H1 (cell line): ENCODE measurements around the gene SPR. TPM values are rescaled to one million over a fixed set of nuclear protein-coding genes. Genes with fewer than 3 reads are reported as not detected.

Source experiments
- CTCF ChIA-PET: fragments of 300-600 bp; sonication (Branson Sonifier 250); formaldehyde crosslinking; loops from one replicate; lab custom pipeline; 2021; ENCODE audit not compliant: partially characterized antibody; lab: Charles Lee
- POLR2A ChIA-PET: fragments of 300-600 bp; sonication (Branson Sonifier 250); formaldehyde crosslinking; loops from one replicate; lab custom pipeline; 2021; ENCODE audit warnings: inconsistent platforms; ENCODE audit not compliant: partially characterized antibody; lab: Charles Lee
- DNase-seq, 2 experiments: peaks; one replicate each; pipeline versions ENCODE4 v3.0.0 to v3.0.0-alpha.2; 2010 to 2022; ENCODE audit warnings: low spot score in 2 of 2, low read depth in 1 of 2, mixed read lengths in 1 of 2
- FAIRE-seq: peaks from 2 replicates; lab custom pipeline; 2011; peaks lifted over from hg19 to GRCh38; lab: Jason Lieb, UNC
- H2AFZ ChIP-seq: 2 replicates; pipeline ENCODE4 v1.8.1; 2012; ENCODE audit warnings: low read length, inconsistent platforms
- H2AK5ac ChIP-seq: 2 replicates; pipeline ENCODE4 v1.6.1; 2013; ENCODE audit warnings: low read depth, low read length
- H2BK120ac ChIP-seq: replicated peaks from 2 replicates; pipeline ENCODE3; 2013; ENCODE audit warnings: low read depth, low read length, inconsistent platforms
- H2BK12ac ChIP-seq: 2 replicates; pipeline ENCODE4 v1.6.1; 2013; ENCODE audit warnings: low read depth, low read length
- H2BK15ac ChIP-seq: 2 replicates; pipeline ENCODE4 v1.6.1; 2013; ENCODE audit warnings: low read length
- H2BK20ac ChIP-seq: 2 replicates; pipeline ENCODE4 v1.6.1; 2013; ENCODE audit warnings: low read length
- H2BK5ac ChIP-seq: 2 replicates; pipeline ENCODE4 v1.6.1; 2013; ENCODE audit warnings: low read depth, low read length
- H3K14ac ChIP-seq: 2 replicates; pipeline ENCODE4 v1.6.1; 2013; ENCODE audit warnings: inconsistent platforms; ENCODE audit not compliant: insufficient read length
- H3K18ac ChIP-seq: 2 replicates; pipeline ENCODE4 v1.6.1; 2013; ENCODE audit warnings: low read length; ENCODE audit errors: extremely low read depth
- H3K23ac ChIP-seq: 2 replicates; pipeline ENCODE4 v1.6.1; 2013; ENCODE audit warnings: inconsistent platforms; ENCODE audit not compliant: insufficient read length
- H3K23me2 ChIP-seq: 2 replicates; pipeline ENCODE4 v1.6.1; 2013; ENCODE audit warnings: low read depth, low read length
- H3K27ac ChIP-seq: 2 replicates; pipeline ENCODE4 v1.6.1; 2011; ENCODE audit warnings: low read depth, low read length, inconsistent platforms
- H3K27me3 ChIP-seq, 4 experiments: replicated peaks in 1 of 4; 1 replicate in 1 of 4; 2 replicates in 3 of 4; pipeline versions ENCODE4 v1.6.1 to v1.8.1; 2011 to 2013; ENCODE audit warnings: low read length in 3 of 4, mild to moderate bottlenecking in 3 of 4, inconsistent platforms in 2 of 4, mixed read lengths in 2 of 4, moderate library complexity in 1 of 4; ENCODE audit not compliant: control insufficient read depth in 3 of 4, insufficient read depth in 3 of 4; ENCODE audit errors: extremely low read depth in 1 of 4
- H3K36me3 ChIP-seq, 4 experiments: 2 replicates each; pipeline versions ENCODE4 v1.6.1 to v1.8.1; 2011 to 2013; ENCODE audit warnings: mild to moderate bottlenecking in 4 of 4, low read length in 3 of 4, moderate library complexity in 2 of 4, control low read depth in 1 of 4, inconsistent platforms in 1 of 4; ENCODE audit not compliant: insufficient read depth in 4 of 4, control insufficient read depth in 2 of 4
- H3K4ac ChIP-seq: replicated peaks from 2 replicates; pipeline ENCODE3; 2013; ENCODE audit warnings: low read length, low read depth, mixed read lengths, inconsistent platforms; ENCODE audit not compliant: insufficient read length
- H3K4me1 ChIP-seq, 4 experiments: replicated peaks in 1 of 4; 1 replicate in 1 of 4; 2 replicates in 3 of 4; pipeline versions ENCODE4 v1.6.1 to v1.8.1; 2011 to 2013; ENCODE audit warnings: low read length in 3 of 4, inconsistent platforms in 2 of 4, mixed read lengths in 1 of 4; ENCODE audit not compliant: insufficient read depth in 4 of 4, control insufficient read depth in 3 of 4
- H3K4me2 ChIP-seq, 2 experiments: 2 replicates each; pipeline versions ENCODE4 v1.6.1 to v1.8.1; 2011 to 2013; ENCODE audit warnings: low read depth in 2 of 2, low read length in 2 of 2, control low read depth in 1 of 2, inconsistent platforms in 1 of 2, mild to moderate bottlenecking in 1 of 2; ENCODE audit not compliant: insufficient read depth in 1 of 2
- H3K4me3 ChIP-seq, 4 experiments: fragments of 200-600, 300-600 bp in 1 of 4; sonication (generic), shearing (Covaris generic), sonication (Bioruptor Twin) in 1 of 4; 2 replicates each; pipeline versions ENCODE4 v1.5.1 to v1.8.1; 2011 to 2016; ENCODE audit warnings: low read length in 4 of 4, low read depth in 3 of 4, control low read depth in 2 of 4, inconsistent platforms in 2 of 4, mild to moderate bottlenecking in 2 of 4, mixed read lengths in 1 of 4, moderate library complexity in 1 of 4; ENCODE audit not compliant: insufficient read depth in 2 of 4; ENCODE audit errors: extremely low read depth in 1 of 4
- H3K56ac ChIP-seq: replicated peaks from 2 replicates; pipeline ENCODE3; 2013; ENCODE audit warnings: low read depth, mild to moderate bottlenecking, mixed read lengths, low read length, inconsistent platforms; ENCODE audit not compliant: insufficient read length
- H3K79me1 ChIP-seq: 2 replicates; pipeline ENCODE4 v1.6.1; 2013; ENCODE audit warnings: low read depth, low read length, control low read depth
- H3K79me2 ChIP-seq, 2 experiments: 2 replicates each; pipeline versions ENCODE4 v1.6.1 to v1.8.1; 2012 to 2013; ENCODE audit warnings: low read length in 2 of 2, mild to moderate bottlenecking in 2 of 2, inconsistent platforms in 1 of 2; ENCODE audit not compliant: insufficient read depth in 2 of 2, control insufficient read depth in 1 of 2
- H3K9ac ChIP-seq, 4 experiments: replicated peaks in 1 of 4; 1 replicate in 1 of 4; 2 replicates in 3 of 4; pipeline versions ENCODE4 v1.6.1 to v1.8.1; 2011 to 2013; ENCODE audit warnings: low read depth in 3 of 4, low read length in 3 of 4, control low read depth in 2 of 4, mild to moderate bottlenecking in 2 of 4, moderate library complexity in 2 of 4, inconsistent platforms in 1 of 4; ENCODE audit errors: extremely low read depth in 1 of 4
- H3K9me3 ChIP-seq, 2 experiments: 2 replicates each; pipeline versions ENCODE4 v1.6.1 to v1.8.1; 2012 to 2013; ENCODE audit warnings: mild to moderate bottlenecking in 2 of 2, moderate library complexity in 2 of 2, control low read depth in 1 of 2, inconsistent platforms in 1 of 2, low read depth in 1 of 2, low read length in 1 of 2, mixed read lengths in 1 of 2; ENCODE audit not compliant: insufficient read depth in 2 of 2
- H4K20me1 ChIP-seq, 2 experiments: replicated peaks in 1 of 2; 2 replicates each; pipeline versions ENCODE3 to v1.8.1; 2011 to 2013; ENCODE audit warnings: inconsistent platforms in 2 of 2, low read length in 2 of 2, mild to moderate bottlenecking in 1 of 2; ENCODE audit not compliant: insufficient read depth in 2 of 2, control insufficient read depth in 1 of 2
- H4K5ac ChIP-seq: 2 replicates; pipeline ENCODE4 v1.6.1; 2013; ENCODE audit warnings: low read length, low read depth, mixed read lengths, inconsistent platforms; ENCODE audit not compliant: insufficient read length
- H4K8ac ChIP-seq: 2 replicates; pipeline ENCODE4 v1.8.0; 2013; ENCODE audit warnings: mild to moderate bottlenecking, moderate library complexity, low read length, inconsistent platforms; ENCODE audit not compliant: insufficient read depth; ENCODE audit errors: extremely low read depth
- H4K91ac ChIP-seq: replicated peaks from 2 replicates; pipeline ENCODE3; 2013; ENCODE audit warnings: low read length, mixed read lengths, inconsistent platforms; ENCODE audit not compliant: insufficient read length
- CEBPB ChIP-seq: IDR thresholded peaks from 2 replicates; pipeline ENCODE4 v1.6.1; 2012; ENCODE audit warnings: low read depth, low read length
- CTCF ChIP-seq, 3 experiments: IDR thresholded peaks; 1 replicate in 2 of 3; 2 replicates in 1 of 3; pipeline versions ENCODE4 v1.5.1 to v1.6.1; 2011; ENCODE audit warnings: low read length in 3 of 3, mild to moderate bottlenecking in 3 of 3, inconsistent platforms in 2 of 3, low read depth in 1 of 3, moderate library complexity in 1 of 3; ENCODE audit not compliant: insufficient read depth in 1 of 3; ENCODE audit errors: control extremely low read depth in 1 of 3
- JUN ChIP-seq: IDR thresholded peaks from 2 replicates; pipeline ENCODE4 v1.6.1; 2011; ENCODE audit warnings: low read depth, mild to moderate bottlenecking, improper control_type of control experiment, low read length
- MAX ChIP-seq: IDR thresholded peaks from 2 replicates; pipeline ENCODE4 v1.6.1; 2012; ENCODE audit warnings: inconsistent platforms
- PHF8 ChIP-seq: fragments of 200-600 bp; sonication (generic); conservative IDR thresholded peaks from 2 replicates; pipeline ENCODE4 v1.7.1; 2012; ENCODE audit warnings: low read depth, mild to moderate bottlenecking, inconsistent platforms, low read length, moderate library complexity
- POLR2A ChIP-seq, 2 experiments: IDR thresholded peaks; 1 replicate in 1 of 2; 2 replicates in 1 of 2; pipeline ENCODE4 v1.6.1; 2011; ENCODE audit warnings: low read depth in 2 of 2, low read length in 2 of 2, mild to moderate bottlenecking in 2 of 2; ENCODE audit errors: control extremely low read depth in 1 of 2
- RFX5 ChIP-seq: IDR thresholded peaks from 2 replicates; pipeline ENCODE4 v1.6.1; 2011; ENCODE audit warnings: low read depth, low read length, improper control_type of control experiment, borderline replicate concordance
- SIX5 ChIP-seq: IDR thresholded peaks from 2 replicates; pipeline ENCODE4 v1.6.1; 2011; ENCODE audit warnings: mild to moderate bottlenecking, low read depth, low read length
- SUZ12 ChIP-seq: fragments of 200-600 bp; sonication (generic); IDR thresholded peaks from 2 replicates; pipeline ENCODE4 v1.6.1; 2012; ENCODE audit warnings: mild to moderate bottlenecking, inconsistent platforms, low read length, moderate library complexity, mixed read lengths
- TAF1 ChIP-seq: IDR thresholded peaks from 2 replicates; pipeline ENCODE4 v1.6.1; 2011; ENCODE audit warnings: mild to moderate bottlenecking, low read depth, low read length
- TBP ChIP-seq: IDR thresholded peaks from 2 replicates; pipeline ENCODE4 v1.6.1; 2011; ENCODE audit warnings: low read depth, low read length, improper control_type of control experiment
- YY1 ChIP-seq: IDR thresholded peaks from 2 replicates; pipeline ENCODE4 v1.6.1; 2011; ENCODE audit warnings: low read depth, mild to moderate bottlenecking, low read length
- WGBS, 2 experiments: shearing (Covaris generic) in 1 of 2; methylation state at CpG; one replicate each; pipeline versions ENCODE4 v1.1.6 to v1.1.7; 2013 to 2015; ENCODE audit warnings: low lambda C conversion rate in 2 of 2, mixed read lengths in 2 of 2, inconsistent platforms in 1 of 2, low coverage in 1 of 2, missing lambda C conversion rate in 1 of 2; ENCODE audit not compliant: insufficient replicate concordance in 2 of 2, insufficient coverage in 1 of 2, insufficient read length in 1 of 2; ENCODE audit errors: extremely low coverage in 1 of 2, missing lambda C conversion rate in 1 of 2; 5-methylcytosine and 5-hydroxymethylcytosine counted together
- polyA plus RNA-seq, 7 experiments: library from polyadenylated mRNA; depleted of rRNA in 3 of 7; stranded (reverse) in 5 of 7; unstranded in 2 of 7; fragments of >200 nt in 5 of 7; fragments of 200-250 nt in 2 of 7; gene quantifications; 1 replicate in 5 of 7; 2 replicates in 1 of 7; 4 replicates in 1 of 7; pipeline versions ENCODE4 v1.2.1 to v1.2.3, GENCODE V29; 2011 to 2013; ENCODE audit warnings: missing spikeins in 2 of 7, mixed read lengths in 2 of 7
- total RNA-seq: library from RNA; stranded (reverse); fragmentation: NEBNext Ultra II Directional; extraction: Animal tissue kit (Norgen Biotek cat#: 25700); gene quantifications from 2 replicates; pipeline ENCODE4 v1.2.1, GENCODE V29; 2021

SPR gene
- total and polyA plus RNA-seq, 2 of the 8 experiments (the other 6 are each of a cell fraction or from before 2014, with no cell fraction given) = 4.5 to 11.5 TPM

GRCh38 chr2:72896446-72896845, 9.2 kb downstream of the SPR start:
- no peak for FAIRE-seq
- POLR2A ChIA-PET = interaction anchor here (1.1 kb wide), 2 partner anchors 17 to 56 kb away, joined by 3 read pairs; no protein-coding TSS in a partner anchor
- H4K20me1 ChIP-seq = no peaks in the 10 kb centered on the region
- no peak for TF ChIP-seq TAF1
- no peak for TF ChIP-seq CTCF (IDR thresholded peaks at IDR 0.05; ENCODE audit: control extremely low read depth in 1 of 3, insufficient read depth in 1 of 3, low read depth in 1 of 3, low read length in 3 of 3)
- TF ChIP-seq SIX5 = no peak
- TF ChIP-seq JUN = no peak
- no peak for TF ChIP-seq YY1
- TF ChIP-seq POLR2A (IDR thresholded peaks at IDR 0.05; ENCODE audit: control extremely low read depth in 1 of 2, low read depth in 2 of 2, low read length in 2 of 2) = no peak
- no peak for TF ChIP-seq TBP
- TF ChIP-seq SUZ12 = no peak
- no peak for TF ChIP-seq CEBPB
- TF ChIP-seq PHF8 = no peak
- no peak for TF ChIP-seq RFX5
- no peak for TF ChIP-seq MAX

More at GRCh38 chr2:72896446-72896845, 9.2 kb downstream of the SPR start:
- no peak overlapping the region for H4K8ac ChIP-seq
- peak overlapping the region; percentile 77; the same call in 1 of the 2 replicates for H2BK12ac ChIP-seq
- H2BK5ac ChIP-seq = no peak overlapping the region
- H3K14ac ChIP-seq = no peak overlapping the region
- H3K9me3 ChIP-seq = no peaks in the 10 kb centered on the region
- H3K56ac ChIP-seq = no peak overlapping the region
- no peak overlapping the region for H3K4me2 ChIP-seq
- no peak overlapping the region for H3K18ac ChIP-seq
- no peak overlapping the region for H2AFZ ChIP-seq
- no peaks in the 10 kb centered on the region for H3K79me1 ChIP-seq
- H3K79me2 ChIP-seq = no peaks in the 10 kb centered on the region
- H4K5ac ChIP-seq = no peak overlapping the region
- DNase-seq = no peak
- no peak overlapping the region for H3K23ac ChIP-seq
- no peak overlapping the region for H3K4ac ChIP-seq
- WGBS, 2 experiments = 94% methylated on average over 4 of the region's 4 CpGs; no CpG with 5 or more reads in 1 of the 2 experiments
- no peak overlapping the region for H3K9ac ChIP-seq
- H3K27ac ChIP-seq = no peak overlapping the region
- no peak overlapping the region for H2BK120ac ChIP-seq
- no peak overlapping the region for H4K91ac ChIP-seq
- H2AK5ac ChIP-seq = no peak overlapping the region
- H3K36me3 ChIP-seq = no peaks in the 10 kb centered on the region
- peaks cover 5 to 9% (median 7%) of the 10 kb centered on the region in 4 experiments for H3K4me1 ChIP-seq
- H2BK20ac ChIP-seq = no peak overlapping the region
- CTCF ChIA-PET = interaction anchor here (0.7 to 19.1 kb wide), 12 partner anchors 21 to 744 kb away, joined by 3 to 497 read pairs (median 72); partner anchors contain the start of gene EMX1
- peaks cover 0 to 44% (median 35%) of the 10 kb centered on the region in 4 experiments; a peak in 6 of 7 replicates for H3K27me3 ChIP-seq
- no peaks in the 10 kb centered on the region; the same call in 1 of the 2 replicates for H3K23me2 ChIP-seq
- no peak overlapping the region for H3K4me3 ChIP-seq
- H2BK15ac ChIP-seq = no peak overlapping the region
